ENCODE results near the gene ANGPT4.

Gene ANGPT4

DNA sequence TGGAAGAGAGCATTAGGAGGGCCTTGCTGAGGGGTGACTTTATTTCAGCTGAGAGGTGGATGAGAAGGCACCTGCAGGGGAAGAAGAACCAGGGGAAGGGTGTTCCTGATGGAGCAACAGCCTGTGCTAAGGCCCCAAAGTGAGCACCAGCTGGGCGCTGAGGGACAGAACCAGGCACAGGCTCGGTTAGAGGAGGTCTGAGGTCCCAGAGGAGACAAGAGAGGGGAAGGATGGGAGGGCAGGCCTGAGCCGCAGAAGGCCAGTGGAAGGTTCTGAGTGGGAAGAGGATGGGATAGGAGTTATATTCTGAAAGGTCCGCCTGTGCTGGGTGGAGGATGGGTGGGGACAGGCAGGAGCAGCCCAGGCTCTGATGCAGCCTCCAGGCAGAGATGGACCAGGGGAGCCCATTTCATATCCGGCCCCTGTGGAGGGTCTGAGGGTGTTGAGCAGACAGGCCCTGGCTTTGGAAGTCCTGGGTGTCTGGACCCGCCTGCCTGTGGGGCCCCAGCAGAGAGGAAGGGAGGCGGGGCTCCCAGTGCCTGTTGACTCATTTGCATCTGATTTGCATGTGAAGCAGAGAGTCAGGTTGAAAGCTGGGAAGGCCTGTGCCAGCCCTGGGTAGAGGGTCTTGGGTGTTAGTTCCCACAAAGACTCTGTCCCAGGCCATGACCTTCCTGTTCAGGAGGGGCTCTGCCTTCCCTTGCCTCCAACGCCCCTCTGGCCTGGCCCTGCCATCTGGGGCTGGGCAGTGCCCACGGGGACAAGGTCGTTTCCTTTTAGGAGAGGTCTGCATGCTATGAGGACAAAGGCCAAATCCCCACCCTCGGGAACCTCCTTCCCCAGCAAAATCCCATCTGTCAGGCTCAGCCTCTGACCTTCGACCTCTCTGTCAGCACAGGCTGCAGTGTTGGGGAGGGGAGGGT is 93.2 kb downstream of the ANGPT4 start:
- no peak for DNase-seq

DNA sequence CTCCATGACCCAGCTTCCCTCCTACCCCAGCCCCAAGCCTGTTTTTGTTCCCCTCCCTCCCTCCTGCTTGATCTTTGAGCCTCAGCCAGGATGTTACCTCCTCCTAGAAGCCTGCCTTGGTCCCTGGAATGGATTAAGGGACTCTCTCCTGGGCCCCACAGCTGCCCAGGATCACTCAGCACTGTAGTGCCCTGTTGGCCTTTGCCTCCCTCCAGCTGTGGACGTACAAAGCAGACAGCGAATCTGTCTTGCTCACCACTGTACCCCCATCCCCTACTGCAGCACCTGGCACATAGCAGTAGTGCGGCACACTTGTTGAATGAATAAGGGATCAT is 94.4 kb downstream of the ANGPT4 start:
- DNase-seq, result no peak

DNA sequence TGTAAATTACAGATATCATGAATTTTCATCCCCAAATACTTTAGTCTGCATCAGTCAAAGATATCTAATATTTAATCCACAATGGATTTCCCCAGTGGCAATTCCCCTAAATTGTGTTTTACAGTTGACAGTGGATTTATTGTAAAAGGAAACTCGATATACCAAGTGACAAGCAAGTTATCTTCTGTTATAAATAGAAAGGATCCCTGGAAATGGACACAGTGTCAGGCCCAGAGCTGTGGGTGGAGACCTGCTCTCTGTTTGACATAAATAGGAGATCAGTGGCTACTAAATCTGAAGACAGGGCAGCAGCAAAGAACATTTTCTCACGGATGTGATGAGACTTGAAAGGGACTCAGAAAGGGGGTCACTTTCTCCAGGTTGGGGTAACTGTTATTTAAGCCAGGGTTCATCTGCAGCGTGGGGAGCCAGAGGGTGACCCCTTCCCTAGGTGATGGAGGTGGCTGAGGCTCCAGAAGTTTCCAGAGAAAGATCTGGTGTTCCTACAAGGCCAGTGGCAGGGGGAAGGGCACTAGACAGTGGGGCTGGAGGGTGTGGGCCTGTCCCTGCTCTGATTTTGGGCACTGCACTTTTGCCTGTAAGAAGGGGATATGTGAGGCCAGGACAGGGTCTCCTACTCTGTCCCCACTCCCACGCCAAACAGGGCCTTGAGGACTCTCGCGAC is 94.9 kb downstream of the ANGPT4 start:
- no peak for DNase-seq

DNA sequence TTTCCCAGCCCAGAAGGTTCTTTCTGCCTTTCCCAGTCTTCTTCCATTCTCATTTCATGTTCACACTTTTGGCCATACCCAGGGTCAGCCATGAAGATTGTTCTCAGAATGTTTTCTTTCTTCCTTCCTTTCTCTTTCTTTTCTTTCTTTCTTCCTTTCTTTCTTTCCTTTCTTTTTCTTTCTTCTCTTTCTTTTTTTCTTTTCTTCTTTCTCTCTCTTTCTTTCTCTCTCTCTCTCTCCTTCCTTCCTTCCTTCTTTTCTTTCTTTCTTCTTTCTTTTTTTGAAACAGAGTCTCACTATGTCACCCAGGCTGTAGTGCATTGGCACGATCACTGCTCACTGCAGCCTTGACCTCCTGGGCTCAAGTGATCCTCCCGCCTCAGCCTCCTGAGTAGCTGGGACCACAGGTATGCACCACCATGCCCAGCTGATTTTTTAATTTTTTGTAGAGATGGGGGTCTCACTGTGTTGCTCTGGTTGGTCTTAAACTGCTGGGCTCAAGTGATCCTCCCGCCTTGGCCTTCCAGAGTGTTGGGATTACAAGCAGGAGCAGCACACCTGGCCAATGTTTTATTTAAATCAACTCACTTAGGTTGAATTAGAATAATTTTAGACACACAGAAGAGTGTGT is 95.7 kb downstream of the ANGPT4 start:
- DNase-seq, result no peak
